ENCODE measurements around the gene C1QTNF12.

Gene C1QTNF12

GRCh38 chr1:1279028-1279427 lies 32.5 kb upstream of the C1QTNF12 start:
- H3K4me3 ChIP-seq (ENCODE audit: low read depth, low read length), result no peak overlapping the region
- no peak for TF ChIP-seq CTCF (IDR thresholded peaks at IDR 0.05; ENCODE audit: low read depth, low read length)

DNA sequence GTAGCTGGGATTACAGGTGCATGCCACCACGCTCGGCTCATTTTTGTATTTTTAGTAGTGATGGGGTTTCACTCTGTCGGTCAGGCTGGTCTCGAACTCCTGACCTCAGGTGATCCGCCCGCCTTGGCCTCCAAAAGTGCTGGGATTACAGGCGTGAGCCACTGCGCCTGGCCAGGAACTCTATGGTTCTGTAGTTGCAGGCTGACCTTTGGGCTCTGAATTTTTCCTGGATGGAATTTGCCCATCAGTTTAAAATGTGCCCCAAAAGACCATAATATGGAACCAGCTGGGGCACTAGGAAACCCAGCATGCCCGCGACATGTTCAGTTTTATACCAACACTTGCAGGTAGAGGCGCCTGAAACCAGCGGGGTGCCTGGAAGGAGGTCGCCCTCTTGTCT lies 32.1 kb upstream of the C1QTNF12 start:
- TF ChIP-seq CTCF (IDR thresholded peaks at IDR 0.05; ENCODE audit: low read depth, low read length), result no peak
- H3K4me3 ChIP-seq (ENCODE audit: low read depth, low read length), result no peak overlapping the region

GRCh38 chr1:1275836-1276235 lies 29.3 kb upstream of the C1QTNF12 start:
- H3K4me3 ChIP-seq (ENCODE audit: low read depth, low read length), result no peak overlapping the region
- TF ChIP-seq CTCF (IDR thresholded peaks at IDR 0.05; ENCODE audit: low read depth, low read length), result no peak

GRCh38 chr1:1274931-1275431 lies 28.5 kb upstream of the C1QTNF12 start:
- TF ChIP-seq CTCF (IDR thresholded peaks at IDR 0.05; ENCODE audit: low read depth, low read length), result no peak

DNA sequence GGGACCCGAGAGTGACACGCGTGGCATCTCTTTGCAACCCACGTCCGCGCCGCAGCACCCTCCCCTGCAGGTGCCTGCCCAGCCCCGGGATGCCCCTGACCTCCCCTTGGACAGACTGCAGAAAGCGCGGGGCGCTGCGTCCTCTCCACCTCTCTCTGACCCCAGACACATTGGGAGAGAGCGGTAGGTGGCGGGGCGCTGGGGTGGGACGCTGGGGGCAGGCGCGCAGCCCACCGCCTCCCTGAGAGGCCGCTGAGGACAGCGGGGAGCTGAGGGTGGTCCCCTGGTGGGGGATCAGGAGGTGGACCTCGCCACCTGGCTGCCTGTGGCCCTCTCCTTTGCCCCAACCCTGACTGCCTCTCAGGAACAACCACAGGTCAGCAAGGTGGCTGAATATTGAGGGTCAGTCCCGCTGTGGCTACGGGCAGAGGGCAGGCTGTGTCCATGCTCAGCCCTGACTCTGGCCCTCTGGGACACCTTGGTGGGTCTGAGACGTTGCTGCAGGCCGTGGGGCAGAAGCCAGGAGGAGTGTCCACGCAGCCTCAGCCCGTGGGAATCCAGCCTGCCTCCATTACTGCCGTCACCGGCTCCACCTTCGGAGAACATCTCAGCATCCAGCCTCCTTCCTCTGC lies 27.9 kb upstream of the C1QTNF12 start:
- TF ChIP-seq CTCF (IDR thresholded peaks at IDR 0.05; ENCODE audit: low read depth, low read length), result no peak

More at GRCh38 chr1:1274931-1275431, 28.5 kb upstream of the C1QTNF12 start:
- peak overlapping the region; percentile 68 for H3K4me3 ChIP-seq (ENCODE audit: low read depth, low read length)

GRCh38 chr1:1273512-1274298 lies 27.2 kb upstream of the C1QTNF12 start, which contains the start of gene UBE2J2:
Gene UBE2J2, minus strand, starts transcription at chr1:1273854. Its CDS starts 5,862 bp downstream, at chr1:1267992.
- TF ChIP-seq CTCF (IDR thresholded peaks at IDR 0.05; ENCODE audit: low read depth, low read length), result no peak
- peak within 1 kb of the TSS; percentile 88 for H3K4me3 ChIP-seq (ENCODE audit: low read depth, low read length)

More for the DNA sequence above, 27.9 kb upstream of the C1QTNF12 start:
- peak overlapping the region; percentile 68 for H3K4me3 ChIP-seq (ENCODE audit: low read depth, low read length)

GRCh38 chr1:1273209-1273511 lies 26.6 kb upstream of the C1QTNF12 start:
- TF ChIP-seq CTCF (IDR thresholded peaks at IDR 0.05; ENCODE audit: low read depth, low read length), result no peak

More at GRCh38 chr1:1273209-1273511, 26.6 kb upstream of the C1QTNF12 start:
- H3K4me3 ChIP-seq (ENCODE audit: low read depth, low read length), result peak overlapping the region; percentile 88
